Smooth muscle cell (in vitro differentiated cells): ENCODE measurements around the gene CARMIL1. TPM values are rescaled to one million over a fixed set of nuclear protein-coding genes. Genes with fewer than 3 reads are reported as not detected.
A peak's percentile ranks its signal among the peaks of the same experiment; 100 is the strongest.

Source experiments
- DNase-seq: peaks from one replicate; lab custom pipeline; 2025; ENCODE audit not compliant: unreplicated experiment; lab: John Stamatoyannopoulos, UW
- H2AFZ ChIP-seq: fragments of 200-600 bp; sonication (generic); 2 replicates; pipeline ENCODE4 v1.6.0; 2016; ENCODE audit warnings: antibody characterized with exemption, low read depth, mild to moderate bottlenecking
- H3F3A ChIP-seq: fragments of 200-600 bp; sonication (generic); 2 replicates; pipeline ENCODE4 v1.6.0; 2017; ENCODE audit warnings: antibody characterized with exemption, low read depth
- H3K27ac ChIP-seq: fragments of 200-600 bp; sonication (generic); 2 replicates; pipeline ENCODE4 v1.5.1; 2016; ENCODE audit warnings: low read depth, mild to moderate bottlenecking
- H3K27me3 ChIP-seq: fragments of 200-600 bp; sonication (generic); 2 replicates; pipeline ENCODE4 v1.6.1; 2016; ENCODE audit warnings: low read depth, mild to moderate bottlenecking
- H3K36me3 ChIP-seq: fragments of 200-600 bp; sonication (generic); 2 replicates; pipeline ENCODE4 v1.5.1; 2016; ENCODE audit warnings: low read depth
- H3K4me1 ChIP-seq: fragments of 200-600 bp; sonication (generic); 2 replicates; pipeline ENCODE4 v1.5.1; 2016; ENCODE audit warnings: low read depth
- H3K4me2 ChIP-seq: fragments of 200-600 bp; sonication (generic); 2 replicates; pipeline ENCODE4 v1.6.0; 2016; ENCODE audit warnings: mild to moderate bottlenecking
- H3K4me3 ChIP-seq: fragments of 200-600 bp; sonication (generic); 2 replicates; pipeline ENCODE4 v1.5.1; 2016; ENCODE audit warnings: mild to moderate bottlenecking
- H3K79me2 ChIP-seq: fragments of 200-600 bp; sonication (generic); 2 replicates; pipeline ENCODE4 v1.6.0; 2016; ENCODE audit warnings: low read depth, mild to moderate bottlenecking
- H3K9ac ChIP-seq: fragments of 200-600 bp; sonication (generic); 2 replicates; pipeline ENCODE4 v1.6.0; 2016; ENCODE audit warnings: low read depth
- H3K9me3 ChIP-seq: fragments of 200-600 bp; sonication (generic); replicated peaks from 2 replicates; pipeline ENCODE4 v1.5.1; 2016; ENCODE audit warnings: low read depth
- H4K20me1 ChIP-seq: fragments of 200-600 bp; sonication (generic); 2 replicates; pipeline ENCODE4 v1.6.0; 2016; ENCODE audit warnings: low read depth
- CTCF ChIP-seq: fragments of 200-600 bp; sonication (generic); IDR thresholded peaks from 2 replicates; pipeline ENCODE4 v1.5.1; 2017; ENCODE audit warnings: borderline replicate concordance, mild to moderate bottlenecking, antibody characterized with exemption; ENCODE audit not compliant: insufficient read depth, poor library complexity, severe bottlenecking
- WGBS: methylation state at CpG from one replicate; pipeline ENCODE4 v1.1.7; 2016; ENCODE audit warnings: low lambda C conversion rate; 5-methylcytosine and 5-hydroxymethylcytosine counted together
- polyA plus RNA-seq: library from polyadenylated mRNA; unstranded; fragments of >200 nt; fragmentation: Nextera tagmentation; extraction: Ambion mirVana; gene quantifications from 2 replicates; pipeline ENCODE4 v1.2.1, GENCODE V29; 2016
- total RNA-seq: library from RNA; depleted of rRNA; stranded (reverse); fragments of >200 nt; gene quantifications from 2 replicates; pipeline ENCODE4 v1.2.3, GENCODE V29; 2014

Gene CARMIL1
- total and polyA plus RNA-seq, 2 experiments from 2014 or later: 7.6 to 24.1 TPM

GRCh38 chr6:25360621-25361020 is 81.4 kb downstream of the CARMIL1 start:
- H3K9ac ChIP-seq: no peak overlapping the region
- H3K4me3 ChIP-seq: no peak overlapping the region
- peak overlapping the region; percentile 68 for H3K27ac ChIP-seq
- H3K36me3 ChIP-seq: no peaks in the 10 kb centered on the region
- H3K79me2 ChIP-seq: peaks cover 18% of the 10 kb centered on the region
- peaks cover 18% of the 10 kb centered on the region for H3K4me1 ChIP-seq
- H3K4me2 ChIP-seq: peak overlapping the region; percentile 22
- WGBS: 18% methylated on average over 1 of the region's 1 CpG
- TF ChIP-seq CTCF: no peak
- H4K20me1 ChIP-seq: peaks cover 14% of the 10 kb centered on the region
- H3K27me3 ChIP-seq: no peaks in the 10 kb centered on the region
- H3F3A ChIP-seq: no peaks in the 10 kb centered on the region
- H2AFZ ChIP-seq: no peak overlapping the region
- H3K9me3 ChIP-seq: no peaks in the 10 kb centered on the region
- DNase-seq: no peak

GRCh38 chr6:25363427-25363826 is 84.3 kb downstream of the CARMIL1 start:
- Histone ChIP-seq H4K20me1 (peaks cover 23% of the 10 kb centered on the region), H3K4me1 (peaks cover 18% of the 10 kb centered on the region), H2AFZ (no peak overlapping the region), H3K4me3 (no peak overlapping the region), H3K36me3 (no peaks in the 10 kb centered on the region), H3F3A (no peaks in the 10 kb centered on the region), H3K27ac (no peak overlapping the region), H3K9me3 (no peaks in the 10 kb centered on the region), H3K9ac (no peak overlapping the region), H3K79me2 (peaks cover 11% of the 10 kb centered on the region), H3K4me2 (no peak overlapping the region), H3K27me3 (no peaks in the 10 kb centered on the region)
- WGBS: 93% methylated on average over 2 of the region's 2 CpGs
- no peak for TF ChIP-seq CTCF
- DNase-seq: no peak

GRCh38 chr6:25365154-25365553 is 86.0 kb downstream of the CARMIL1 start:
- H3K9ac ChIP-seq: no peak overlapping the region
- no peak overlapping the region for H3K27ac ChIP-seq
- H3K27me3 ChIP-seq: no peaks in the 10 kb centered on the region
- peaks cover 17% of the 10 kb centered on the region for H3K4me1 ChIP-seq
- no peak overlapping the region for H2AFZ ChIP-seq
- H3F3A ChIP-seq: no peaks in the 10 kb centered on the region
- no peak overlapping the region for H3K4me2 ChIP-seq
- peaks cover 11% of the 10 kb centered on the region for H3K79me2 ChIP-seq
- no peaks in the 10 kb centered on the region for H3K9me3 ChIP-seq
- no peak overlapping the region for H3K4me3 ChIP-seq
- H4K20me1 ChIP-seq: peaks cover 11% of the 10 kb centered on the region
- TF ChIP-seq CTCF: no peak
- no peaks in the 10 kb centered on the region for H3K36me3 ChIP-seq
- no peak for DNase-seq
- WGBS: 96% methylated on average over 5 of the region's 5 CpGs

GRCh38 chr6:25366903-25367545 is 87.8 kb downstream of the CARMIL1 start:
- peaks cover 12% of the 10 kb centered on the region for H3K4me1 ChIP-seq
- no peaks in the 10 kb centered on the region for H3K9me3 ChIP-seq
- no peak overlapping the region for H3K4me3 ChIP-seq
- H4K20me1 ChIP-seq: peaks cover 9% of the 10 kb centered on the region
- no peak overlapping the region for H3K4me2 ChIP-seq
- H3K27ac ChIP-seq: no peak overlapping the region
- TF ChIP-seq CTCF: no peak
- H3K79me2 ChIP-seq: peaks cover 16% of the 10 kb centered on the region
- WGBS: 97% methylated on average over 1 of the region's 1 CpG
- no peak overlapping the region for H3K9ac ChIP-seq
- DNase-seq: no peak
- H3K27me3 ChIP-seq: no peaks in the 10 kb centered on the region
- no peaks in the 10 kb centered on the region for H3F3A ChIP-seq
- H3K36me3 ChIP-seq: no peaks in the 10 kb centered on the region
- H2AFZ ChIP-seq: no peak overlapping the region
